Adrenal gland (tissue), 12 donors: ENCODE data around the gene RPTOR. TPM values are rescaled to one million over a fixed set of nuclear protein-coding genes. Genes with fewer than 3 reads are reported as not detected.
A peak's percentile ranks its signal among the peaks of the same experiment; 100 is the strongest.

Experiments used
- DNase-seq, 7 donors: peaks; one replicate each; pipeline ENCODE4 v3.0.0-alpha.2; 2019 to 2020
- H3K27ac ChIP-seq, 5 donors: fragments of 200-600 bp; sonication (generic) in 4 of 5; 1 replicate in 3 of 5; 2 replicates in 2 of 5; pipeline versions ENCODE4 v1.5.1 to v1.8.0; 2016 to 2020; ENCODE audit warnings: mild to moderate bottlenecking in 1 of 5
- H3K27me3 ChIP-seq: fragments of 200-600 bp; 2 replicates; pipeline ENCODE4 v1.8.0; 2021
- H3K36me3 ChIP-seq, 2 donors: fragments of 200-600 bp; replicated peaks in 1 of 2; 1 replicate in 1 of 2; 2 replicates in 1 of 2; pipeline versions ENCODE4 v1.5.1 to v1.8.0; 2018 to 2022
- H3K4me1 ChIP-seq, 2 donors: fragments of 200-600 bp; replicated peaks in 1 of 2; 1 replicate in 1 of 2; 2 replicates in 1 of 2; pipeline versions ENCODE4 v1.5.1 to v1.8.0; 2018 to 2021
- H3K4me3 ChIP-seq, 4 donors: fragments of 200-600 bp; sonication (generic) in 3 of 4; one replicate each; pipeline ENCODE4 v1.5.1; 2016 to 2018
- H3K9me3 ChIP-seq, 3 donors: fragments of 200-600 bp; sonication (generic) in 1 of 3; replicated peaks in 1 of 3; 1 replicate in 2 of 3; 2 replicates in 1 of 3; pipeline versions ENCODE4 v1.5.1 to v1.8.0; 2016 to 2021
- POLR2A ChIP-seq, 2 donors: fragments of 450-650 bp; IDR thresholded peaks; one replicate each; pipeline ENCODE4 v1.6.1; 2017; ENCODE audit warnings: antibody characterized with exemption in 2 of 2, mild to moderate bottlenecking in 2 of 2, moderate library complexity in 1 of 2
- WGBS, 4 donors: extraction: QIAGEN DNeasy Blood & Tissue Kit in 2 of 4; methylation state at CpG; one replicate each; pipeline versions ENCODE4 v1.1.5 to v1.1.7; 2013 to 2017; 5-methylcytosine and 5-hydroxymethylcytosine counted together
- intact Hi-C, 2 donors: fragments of 100-400 bp; cut with DNase I; formaldehyde crosslinking; loops; one replicate each; pipeline versions ENCODE4 v1.14.1 to v1.15.0; 2022 to 2023
- polyA plus RNA-seq, 3 donors: library from polyadenylated mRNA; stranded (reverse); fragments of 200-250 nt in 2 of 3; fragments of 350-450 nt in 1 of 3; fragmentation: Illumina TruSeq in 1 of 3; extraction: RNeasy Lipid Tissue Mini Kit (QIAGEN cat#74804) in 1 of 3; gene quantifications; one replicate each; pipeline ENCODE4 v1.2.3, GENCODE V29; 2013 to 2014
- total RNA-seq, 9 donors: library from RNA; depleted of rRNA in 4 of 9; stranded (reverse); fragments of >200 nt in 4 of 9; fragments of 120-200 nt in 1 of 9; fragmentation: NEBNext Ultra II Directional in 1 of 9; extraction: Animal tissue kit (Norgen Biotek cat#: 25700) in 1 of 9; gene quantifications; one replicate each; pipeline versions ENCODE4 v1.1.0 to v1.2.4, GENCODE V29; 2013 to 2023
- TF ChIP-seq, protein P1 (sequence below), 6 experiments: fragments of 450-650 bp in 4 of 6; fragments of 200-600 bp in 2 of 6; sonication (generic) in 1 of 6; IDR thresholded peaks; 1 replicate in 5 of 6; 2 replicates in 1 of 6; pipeline versions ENCODE4 v1.5.1 to v1.8.0; 2016 to 2021; ENCODE audit warnings: antibody characterized with exemption in 6 of 6, mild to moderate bottlenecking in 2 of 6, moderate library complexity in 1 of 6
- donor health status: healthy with polysubstance abuse.
- donor health status: Bipolar disorder and iron deficiency.
- donor health status: DM: yes; HTN: yes; CAD: no.
- donor health status: DM: no; HTN: no; CAD: no.
- donor health status: DM: no; HTN: no; CAD: no.
- donor health status: DM: yes; HTN: yes; CAD: no.

The RPTOR gene
- total and polyA plus RNA-seq, 12 donors, result 9.7 to 53.3 (median 29.7) TPM

DNA sequence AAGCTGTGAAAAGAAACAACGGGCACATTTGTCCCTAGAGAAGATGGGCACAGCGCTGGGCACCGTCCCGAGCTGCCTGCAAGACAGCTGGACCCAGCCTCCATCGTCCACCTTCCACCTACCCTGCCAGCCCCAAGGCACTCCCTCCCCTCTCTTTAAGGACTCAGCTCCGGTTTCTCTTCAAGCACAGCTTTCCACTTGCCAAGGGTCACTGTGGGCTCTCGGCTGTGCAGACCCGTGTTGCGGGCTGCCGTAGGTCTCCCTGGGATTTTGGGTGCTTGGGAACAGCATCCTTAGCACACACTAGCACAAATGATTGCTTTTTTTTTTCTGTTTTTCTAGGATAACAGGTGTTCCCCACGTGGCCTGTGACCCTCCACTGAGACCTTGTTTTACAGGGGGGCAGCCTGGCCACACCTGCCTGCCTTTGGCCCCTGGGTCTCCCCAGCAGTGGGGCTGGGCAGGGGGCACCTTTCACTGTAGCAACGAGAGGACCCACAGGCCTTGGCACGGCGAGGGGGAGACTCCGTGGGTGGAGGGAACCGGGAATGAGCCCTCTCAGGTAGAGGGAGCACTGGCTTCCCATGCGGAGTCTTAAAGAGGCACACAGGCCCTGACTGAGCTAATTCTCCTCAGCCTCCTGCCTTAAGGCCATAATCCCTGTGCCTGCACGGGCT lies 448.4 kb downstream of the RPTOR start:
- Histone ChIP-seq H3K27me3 (no peaks in the 10 kb centered on the region), H3K9me3 (no peaks in the 10 kb centered on the region), H3K27ac (no peak overlapping the region), H3K4me1 (peaks cover 0 to 24% of the 10 kb centered on the region in 2 donors), H3K4me3 (peak overlapping the region in 1 of 4 donors; percentile 91), H3K36me3 (peaks cover 0 to 33% of the 10 kb centered on the region in 2 donors)
- intact Hi-C loops, result loop anchor here in 1 of 2 donors (5.0 kb wide), 1 partner anchor 109 kb away; no protein-coding TSS in a partner anchor
- 60 to 75% (median 72%) methylated on average over 13 to 18 of the region's 18 CpGs for WGBS, 4 donors
- DNase-seq, result no peak
- TF ChIP-seq, protein P1, sequence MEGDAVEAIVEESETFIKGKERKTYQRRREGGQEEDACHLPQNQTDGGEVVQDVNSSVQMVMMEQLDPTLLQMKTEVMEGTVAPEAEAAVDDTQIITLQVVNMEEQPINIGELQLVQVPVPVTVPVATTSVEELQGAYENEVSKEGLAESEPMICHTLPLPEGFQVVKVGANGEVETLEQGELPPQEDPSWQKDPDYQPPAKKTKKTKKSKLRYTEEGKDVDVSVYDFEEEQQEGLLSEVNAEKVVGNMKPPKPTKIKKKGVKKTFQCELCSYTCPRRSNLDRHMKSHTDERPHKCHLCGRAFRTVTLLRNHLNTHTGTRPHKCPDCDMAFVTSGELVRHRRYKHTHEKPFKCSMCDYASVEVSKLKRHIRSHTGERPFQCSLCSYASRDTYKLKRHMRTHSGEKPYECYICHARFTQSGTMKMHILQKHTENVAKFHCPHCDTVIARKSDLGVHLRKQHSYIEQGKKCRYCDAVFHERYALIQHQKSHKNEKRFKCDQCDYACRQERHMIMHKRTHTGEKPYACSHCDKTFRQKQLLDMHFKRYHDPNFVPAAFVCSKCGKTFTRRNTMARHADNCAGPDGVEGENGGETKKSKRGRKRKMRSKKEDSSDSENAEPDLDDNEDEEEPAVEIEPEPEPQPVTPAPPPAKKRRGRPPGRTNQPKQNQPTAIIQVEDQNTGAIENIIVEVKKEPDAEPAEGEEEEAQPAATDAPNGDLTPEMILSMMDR (IDR thresholded peaks at IDR 0.05), result no peak
- TF ChIP-seq POLR2A (IDR thresholded peaks at IDR 0.05), result no peak

DNA sequence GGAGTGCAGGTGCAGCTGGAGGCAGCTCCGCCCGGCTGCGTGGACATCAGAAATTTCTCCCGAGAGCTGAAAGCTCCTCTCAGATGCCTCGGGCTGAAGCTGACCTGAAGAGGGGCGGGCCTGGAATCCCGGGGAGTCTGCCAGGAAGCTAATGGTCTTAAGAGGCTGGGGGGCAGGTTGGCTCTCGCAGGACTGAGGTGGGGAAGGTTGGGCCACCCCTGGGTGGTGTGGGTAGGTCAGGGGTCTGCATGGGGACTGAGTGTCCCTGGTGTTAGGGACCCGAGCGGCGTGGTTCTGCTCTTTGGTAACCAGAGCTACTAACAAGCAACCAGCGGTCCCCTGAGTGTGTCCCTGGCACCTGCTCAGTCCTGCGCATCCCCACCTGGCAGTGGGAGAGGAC lies 450.5 kb downstream of the RPTOR start:
- H3K27ac ChIP-seq, result no peak overlapping the region
- DNase-seq, result no peak
- H3K27me3 ChIP-seq, result no peaks in the 10 kb centered on the region
- TF ChIP-seq POLR2A (IDR thresholded peaks at IDR 0.05), result no peak
- TF ChIP-seq, protein P1 (IDR thresholded peaks at IDR 0.05), result no peak
- peaks cover 0 to 53% of the 10 kb centered on the region in 2 donors for H3K36me3 ChIP-seq
- no peaks in the 10 kb centered on the region for H3K9me3 ChIP-seq
- WGBS, 4 donors, result 92 to 100% (median 97%) methylated on average over 4 to 13 of the region's 13 CpGs
- intact Hi-C loops, result no loop called here
- peaks cover 0 to 20% of the 10 kb centered on the region in 2 donors for H3K4me1 ChIP-seq
- H3K4me3 ChIP-seq, result no peak overlapping the region

DNA sequence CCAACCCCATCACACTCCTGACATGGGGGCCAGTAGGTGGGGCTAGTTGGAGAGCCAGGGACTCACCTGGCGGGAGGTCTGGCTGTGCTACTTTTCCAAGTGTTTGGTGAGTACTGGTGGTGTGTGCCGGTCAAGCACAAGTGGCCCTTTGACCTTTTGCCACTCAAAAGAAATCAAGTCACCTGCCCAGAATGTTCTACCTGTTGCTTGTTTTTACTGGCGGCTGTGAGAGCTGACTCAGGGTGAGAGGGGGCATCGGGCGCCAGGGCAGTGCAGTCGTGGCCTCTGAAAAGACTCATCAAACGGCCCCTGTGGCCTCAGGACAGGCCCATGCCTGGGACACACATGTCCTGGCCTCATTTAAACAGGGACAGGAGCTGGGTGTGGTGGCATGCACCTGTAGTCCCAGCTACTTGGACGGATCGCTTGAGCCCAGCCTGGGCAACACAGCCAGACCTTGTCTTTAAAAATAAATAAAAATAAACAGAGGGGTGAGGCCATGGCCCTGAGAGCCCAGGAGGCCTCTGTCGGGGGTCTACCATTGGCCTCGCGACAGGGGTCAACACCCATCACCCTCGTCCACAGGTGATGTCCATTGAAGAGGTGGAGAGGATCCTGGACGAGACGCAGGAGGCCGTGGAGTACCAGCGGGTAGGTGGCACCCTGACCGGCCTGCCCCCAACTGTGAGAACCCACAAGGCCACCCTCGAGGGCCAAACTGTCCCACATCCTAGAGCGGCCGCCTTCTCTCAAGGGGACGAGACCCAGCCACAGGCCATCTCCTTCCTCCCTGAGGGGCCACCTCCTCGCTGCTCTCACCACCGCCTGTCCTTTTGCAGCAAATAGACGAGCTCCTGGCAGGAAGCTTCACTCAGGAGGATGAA lies 452.0 kb downstream of the RPTOR start:
- Histone ChIP-seq H3K27me3 (no peaks in the 10 kb centered on the region), H3K4me1 (peaks cover 5 to 20% of the 10 kb centered on the region in 2 donors), H3K36me3 (peaks cover 0 to 53% of the 10 kb centered on the region in 2 donors), H3K27ac (no peak overlapping the region), H3K9me3 (no peaks in the 10 kb centered on the region), H3K4me3 (no peak overlapping the region)
- TF ChIP-seq, protein P1 (IDR thresholded peaks at IDR 0.05), result no peak
- no peak for TF ChIP-seq POLR2A (IDR thresholded peaks at IDR 0.05)
- DNase-seq, result no peak
- 86 to 94% (median 93%) methylated on average over 13 to 25 of the region's 25 CpGs for WGBS, 4 donors
- intact Hi-C loops, result no loop called here

DNA sequence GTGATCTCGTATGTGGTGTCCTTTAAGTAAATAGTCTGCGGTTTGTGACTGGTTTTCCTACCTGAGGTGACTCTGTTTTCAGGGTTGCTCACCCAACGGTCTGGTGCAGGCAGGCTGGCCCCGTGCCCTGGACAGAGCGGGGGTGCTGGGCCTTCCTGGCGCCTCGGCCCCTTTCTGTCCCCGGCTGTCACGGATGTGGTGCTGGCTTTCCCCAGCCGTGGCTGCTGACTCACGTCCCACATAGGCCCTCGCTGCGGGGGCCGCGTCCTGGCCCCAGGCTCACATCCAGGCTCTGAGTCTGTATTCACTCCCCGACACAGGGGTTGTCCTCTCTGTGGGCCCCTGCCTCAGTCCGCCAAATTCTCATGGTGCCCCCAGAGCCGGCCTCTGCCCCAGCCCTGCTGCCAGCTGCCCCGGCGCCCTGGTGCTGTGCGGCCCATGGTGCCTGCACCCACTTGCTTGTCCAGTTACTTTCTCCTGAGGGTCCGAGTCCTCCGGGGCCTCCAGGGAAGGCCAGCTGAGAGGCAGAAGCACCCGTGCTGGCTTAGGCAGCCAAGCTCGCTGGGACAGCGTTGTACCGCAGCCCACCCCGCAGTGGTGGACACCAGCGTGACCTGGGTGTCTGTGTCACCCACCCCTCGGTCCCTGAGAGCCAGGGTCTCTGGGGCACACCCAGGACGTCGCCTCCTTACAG lies 452.9 kb downstream of the RPTOR start:
- no peaks in the 10 kb centered on the region for H3K9me3 ChIP-seq
- H3K27me3 ChIP-seq, result no peaks in the 10 kb centered on the region
- DNase-seq, result no peak
- H3K4me3 ChIP-seq, result no peak overlapping the region
- TF ChIP-seq POLR2A (IDR thresholded peaks at IDR 0.05), result no peak
- H3K4me1 ChIP-seq, result peaks cover 5 to 24% of the 10 kb centered on the region in 2 donors
- WGBS, 4 donors, result 91 to 98% (median 92%) methylated on average over 13 to 32 of the region's 32 CpGs
- intact Hi-C loops, result no loop called here
- H3K27ac ChIP-seq, result no peak overlapping the region
- peaks cover 0 to 53% of the 10 kb centered on the region in 2 donors for H3K36me3 ChIP-seq
